HG02943 (cell line): ENCODE measurements around the gene AVPR1B.

Experiments
- ATAC-seq: cut with Tn5 transposase; IDR thresholded peaks from one replicate; pipeline ENCODE4 v1.9.1; 2021; ENCODE audit warnings: mild to moderate bottlenecking, low read depth, moderate library complexity; ENCODE audit not compliant: unreplicated experiment

AVPR1B gene

GRCh38 chr1:206117151-206117948, at the start of gene AVPR1B:
AVPR1B (minus strand) TSS chr1:206117388; CDS start chr1:206116890, 498 bp downstream.
- ATAC-seq: no peak

- ATAC-seq: no peak
Observed at GRCh38 chr1:206145771-206146290, 28.6 kb upstream of the AVPR1B start.

GRCh38 chr1:206144605-206145004, 27.4 kb upstream of the AVPR1B start:
- ATAC-seq: no peak

- no peak for ATAC-seq
Observed at GRCh38 chr1:206143537-206144172, 26.5 kb upstream of the AVPR1B start.

GRCh38 chr1:206142770-206143169, 25.6 kb upstream of the AVPR1B start:
- ATAC-seq: no peak

- ATAC-seq: no peak
Observed at GRCh38 chr1:206142011-206142410, 24.8 kb upstream of the AVPR1B start.

- ATAC-seq: no peak
Observed at GRCh38 chr1:206136241-206136640, 19.1 kb upstream of the AVPR1B start.

- ATAC-seq: no peak
Observed at GRCh38 chr1:206135248-206135647, 18.1 kb upstream of the AVPR1B start.

GRCh38 chr1:206133751-206134415, 16.7 kb upstream of the AVPR1B start:
- ATAC-seq: no peak

- no peak for ATAC-seq
Observed at GRCh38 chr1:206131037-206131436, 13.8 kb upstream of the AVPR1B start.

- no peak for ATAC-seq
Observed at GRCh38 chr1:206128196-206128595, 11.0 kb upstream of the AVPR1B start.

GRCh38 chr1:206127336-206127735, 10.1 kb upstream of the AVPR1B start:
- ATAC-seq: no peak

GRCh38 chr1:206125346-206125745, 8.2 kb upstream of the AVPR1B start:
- no peak for ATAC-seq

- no peak for ATAC-seq
Observed at GRCh38 chr1:206122686-206123085, 5.5 kb upstream of the AVPR1B start.

GRCh38 chr1:206121269-206121668, 4.1 kb upstream of the AVPR1B start:
- no peak for ATAC-seq

GRCh38 chr1:206120406-206120805, 3.2 kb upstream of the AVPR1B start:
- no peak for ATAC-seq

GRCh38 chr1:206116873-206117150, 376 bp downstream of the AVPR1B start:
- no peak for ATAC-seq

GRCh38 chr1:206116191-206116872, 856 bp downstream of the AVPR1B start:
- no peak for ATAC-seq

GRCh38 chr1:206115791-206116190, 1.4 kb downstream of the AVPR1B start:
- no peak for ATAC-seq

GRCh38 chr1:206114692-206115640, 2.2 kb downstream of the AVPR1B start:
- no peak for ATAC-seq
